Skin of body (tissue), 2 donors: ENCODE results near the gene PCDHA2. TPM values are rescaled to one million over a fixed set of nuclear protein-coding genes. Genes with fewer than 3 reads are reported as not detected.
"Not testable (repeated sequence)": the region's sequence is repeated elsewhere in the genome, so short reads cannot be mapped to it uniquely, and the experiment has no call there.

Source experiments
- DNase-seq: peaks from one replicate; lab custom pipeline; 2025; lab: John Stamatoyannopoulos, UW
- total RNA-seq: library from RNA; depleted of rRNA; stranded (reverse); fragments of >200 nt; gene quantifications from one replicate; pipeline ENCODE4 v1.2.3, GENCODE V29; 2014

PCDHA2 gene
- total RNA-seq, 1 donor from 2014 or later: 0.20 TPM

DNA sequence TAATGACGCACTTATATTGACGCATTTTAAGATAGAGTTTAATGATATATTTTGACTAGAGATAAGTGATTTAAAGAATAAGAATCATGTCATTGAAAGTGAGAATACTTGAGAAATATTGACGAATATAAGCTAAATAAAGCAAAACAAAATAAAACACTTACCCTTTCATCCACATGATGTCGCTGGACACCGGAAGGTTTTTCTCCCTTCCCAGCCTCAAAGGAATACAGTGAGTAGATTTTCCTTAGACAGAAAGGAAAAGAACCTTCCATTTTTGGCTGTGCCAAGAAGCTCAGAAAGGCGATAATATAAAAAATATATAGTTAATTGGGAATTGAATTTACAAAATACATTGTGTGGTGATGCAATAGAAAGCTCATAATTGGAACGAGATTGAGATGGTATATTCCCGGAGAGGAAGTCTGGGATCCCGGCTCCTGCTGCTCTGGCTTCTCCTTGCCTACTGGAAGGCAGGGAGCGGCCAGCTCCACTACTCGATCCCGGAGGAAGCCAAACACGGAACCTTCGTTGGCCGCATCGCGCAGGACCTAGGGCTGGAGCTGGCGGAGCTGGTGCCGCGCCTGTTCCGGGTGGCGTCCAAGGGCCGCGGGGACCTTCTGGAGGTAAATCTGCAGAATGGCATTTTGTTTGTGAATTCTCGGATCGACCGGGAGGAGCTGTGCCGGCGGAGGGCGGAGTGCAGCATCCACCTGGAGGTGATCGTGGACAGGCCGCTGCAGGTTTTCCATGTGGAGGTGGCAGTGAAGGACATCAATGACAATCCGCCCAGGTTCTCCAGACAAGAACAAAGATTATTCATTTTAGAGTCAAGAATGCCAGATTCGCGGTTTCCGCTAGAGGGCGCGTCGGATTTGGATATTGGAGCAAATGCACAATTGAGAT, 27.0 kb downstream of the PCDHA2 start, which contains the start of gene PCDHA5:
Gene PCDHA5 (plus strand): TSS at position 239 of the 906 bp plus-strand sequence.
- no peak for DNase-seq

DNA sequence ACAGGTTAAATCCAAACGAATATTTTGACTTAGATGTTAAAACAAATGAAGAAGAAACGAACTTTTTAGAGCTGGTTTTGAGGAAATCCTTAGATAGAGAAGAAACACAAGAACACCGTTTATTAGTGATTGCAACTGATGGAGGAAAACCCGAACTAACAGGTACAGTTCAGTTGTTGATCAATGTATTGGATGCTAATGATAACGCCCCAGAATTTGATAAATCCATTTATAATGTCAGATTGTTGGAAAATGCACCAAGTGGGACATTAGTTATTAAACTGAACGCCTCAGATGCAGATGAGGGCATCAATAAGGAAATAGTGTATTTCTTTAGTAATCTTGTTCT, 27.6 kb downstream of the PCDHA2 start:
- DNase-seq: no peak

GRCh38 chr5:140822969-140823368, 28.3 kb downstream of the PCDHA2 start:
- not testable (repeated sequence) for DNase-seq

- DNase-seq: no peak
These were observed 28.8 kb downstream of the PCDHA2 start for GRCh38 chr5:140823475-140823874.

GRCh38 chr5:140827704-140828361, 33.2 kb downstream of the PCDHA2 start, which contains the start of gene PCDHA6:
Gene PCDHA6, plus strand, starts transcription at chr5:140827960. Its CDS starts 132 bp downstream, at chr5:140828092.
- DNase-seq: no peak

DNA sequence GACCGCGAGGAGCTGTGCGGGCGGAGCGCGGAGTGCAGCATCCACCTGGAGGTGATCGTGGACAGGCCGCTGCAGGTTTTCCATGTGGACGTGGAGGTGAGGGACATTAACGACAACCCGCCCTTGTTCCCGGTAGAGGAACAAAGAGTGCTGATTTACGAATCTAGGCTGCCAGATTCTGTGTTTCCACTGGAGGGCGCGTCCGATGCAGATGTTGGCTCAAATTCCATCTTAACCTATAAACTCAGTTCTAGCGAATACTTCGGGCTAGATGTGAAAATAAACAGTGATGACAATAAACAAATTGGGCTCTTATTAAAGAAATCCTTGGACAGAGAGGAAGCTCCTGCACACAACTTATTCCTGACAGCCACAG, 33.7 kb downstream of the PCDHA2 start:
- DNase-seq: no peak

- not testable (repeated sequence) for DNase-seq
These were observed 35.2 kb downstream of the PCDHA2 start for GRCh38 chr5:140829511-140830501.

DNA sequence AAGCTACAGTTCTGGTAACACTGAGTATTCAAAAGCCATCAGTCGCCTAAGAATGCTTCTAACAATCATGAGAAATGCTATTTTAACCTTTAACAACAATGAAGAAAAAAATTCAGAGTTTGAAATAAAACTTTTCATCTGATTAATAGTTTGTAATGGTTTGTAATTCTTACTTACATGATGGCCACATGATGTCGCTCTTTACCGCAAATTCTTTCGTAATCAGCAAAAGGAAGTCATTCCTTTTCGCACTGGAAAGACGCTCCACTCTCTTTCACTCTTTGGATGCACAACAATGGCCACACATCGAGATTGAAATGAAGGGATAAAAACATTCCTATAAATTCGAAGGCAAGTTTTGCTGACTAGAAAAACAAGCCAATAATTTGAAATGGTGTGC, 39.3 kb downstream of the PCDHA2 start, which contains the start of gene PCDHA7:
Gene PCDHA7 (plus strand): TSS at position 277 of the 400 bp plus-strand sequence. CDS start 115 bp downstream, at position 392.
- DNase-seq: no peak

- DNase-seq: not testable (repeated sequence)
These were observed 39.9 kb downstream of the PCDHA2 start for GRCh38 chr5:140834439-140835008.

DNA sequence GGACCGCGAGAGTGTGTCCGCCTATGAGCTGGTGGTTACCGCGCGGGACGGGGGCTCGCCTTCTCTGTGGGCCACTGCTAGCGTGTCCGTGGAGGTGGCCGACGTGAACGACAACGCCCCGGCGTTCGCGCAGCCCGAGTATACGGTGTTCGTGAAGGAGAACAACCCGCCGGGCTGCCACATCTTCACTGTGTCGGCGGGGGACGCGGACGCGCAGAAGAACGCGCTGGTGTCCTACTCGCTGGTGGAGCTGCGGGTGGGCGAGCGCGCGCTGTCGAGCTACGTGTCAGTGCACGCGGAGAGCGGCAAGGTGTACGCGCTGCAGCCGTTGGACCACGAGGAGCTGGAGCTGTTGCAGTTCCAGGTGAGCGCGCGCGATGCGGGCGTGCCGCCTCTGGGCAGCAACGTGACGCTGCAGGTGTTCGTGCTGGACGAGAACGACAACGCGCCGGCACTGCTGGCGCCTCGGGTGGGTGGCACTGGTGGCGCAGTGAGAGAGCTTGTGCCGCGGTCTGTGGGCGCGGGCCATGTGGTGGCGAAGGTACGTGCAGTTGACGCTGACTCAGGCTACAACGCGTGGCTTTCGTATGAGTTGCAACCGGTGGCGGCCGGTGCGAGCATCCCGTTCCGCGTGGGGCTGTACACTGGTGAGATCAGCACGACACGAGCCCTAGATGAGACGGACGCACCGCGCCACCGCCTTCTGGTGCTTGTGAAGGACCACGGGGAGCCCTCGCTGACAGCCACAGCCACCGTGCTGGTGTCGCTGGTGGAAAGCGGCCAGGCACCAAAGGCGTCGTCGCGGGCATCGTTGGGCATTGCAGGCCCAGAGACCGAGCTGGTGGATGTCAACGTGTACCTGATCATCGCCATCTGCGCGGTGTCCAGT, 41.2 kb downstream of the PCDHA2 start:
- DNase-seq: no peak

DNA sequence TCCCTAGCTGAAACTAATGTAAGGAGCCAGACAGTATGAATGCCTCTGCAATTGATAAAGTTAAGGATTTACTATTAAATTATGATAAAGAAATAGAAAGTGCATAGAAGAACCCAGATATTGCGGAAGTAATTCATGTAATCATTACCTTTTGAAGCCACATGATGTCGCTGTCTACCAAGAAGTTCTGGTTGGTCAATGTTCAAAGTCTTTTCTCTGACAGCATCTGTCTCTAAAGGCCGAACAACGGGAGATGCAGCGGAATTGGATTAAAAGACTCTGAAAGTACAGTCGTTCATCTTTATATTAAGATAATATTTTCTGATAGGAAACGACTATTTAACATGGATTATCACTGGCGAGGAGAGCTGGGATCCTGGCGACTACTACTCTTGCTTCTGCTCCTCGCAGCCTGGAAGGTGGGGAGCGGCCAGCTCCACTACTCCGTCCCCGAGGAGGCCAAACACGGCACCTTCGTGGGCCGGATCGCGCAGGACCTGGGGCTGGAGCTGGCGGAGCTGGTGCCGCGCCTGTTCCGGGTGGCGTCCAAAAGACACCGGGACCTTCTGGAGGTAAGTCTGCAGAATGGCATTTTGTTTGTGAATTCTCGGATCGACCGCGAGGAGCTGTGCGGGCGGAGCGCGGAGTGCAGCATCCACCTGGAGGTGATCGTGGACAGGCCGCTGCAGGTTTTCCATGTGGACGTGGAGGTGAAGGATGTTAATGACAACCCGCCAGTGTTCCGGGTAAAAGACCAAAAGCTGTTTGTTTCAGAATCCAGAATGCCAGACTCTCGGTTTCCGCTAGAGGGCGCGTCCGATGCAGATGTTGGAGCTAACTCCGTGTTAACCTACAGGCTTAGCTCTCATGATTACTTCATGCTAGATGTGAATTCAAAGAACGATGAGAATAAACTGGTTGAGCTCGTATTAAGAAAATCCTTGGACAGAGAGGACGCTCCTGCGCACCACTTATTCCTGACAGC, 46.6 kb downstream of the PCDHA2 start, which contains the start of gene PCDHA8:
Gene PCDHA8 (plus strand): TSS at position 210 of the 985 bp plus-strand sequence. CDS start 135 bp downstream, at position 345.
- DNase-seq: no peak

DNA sequence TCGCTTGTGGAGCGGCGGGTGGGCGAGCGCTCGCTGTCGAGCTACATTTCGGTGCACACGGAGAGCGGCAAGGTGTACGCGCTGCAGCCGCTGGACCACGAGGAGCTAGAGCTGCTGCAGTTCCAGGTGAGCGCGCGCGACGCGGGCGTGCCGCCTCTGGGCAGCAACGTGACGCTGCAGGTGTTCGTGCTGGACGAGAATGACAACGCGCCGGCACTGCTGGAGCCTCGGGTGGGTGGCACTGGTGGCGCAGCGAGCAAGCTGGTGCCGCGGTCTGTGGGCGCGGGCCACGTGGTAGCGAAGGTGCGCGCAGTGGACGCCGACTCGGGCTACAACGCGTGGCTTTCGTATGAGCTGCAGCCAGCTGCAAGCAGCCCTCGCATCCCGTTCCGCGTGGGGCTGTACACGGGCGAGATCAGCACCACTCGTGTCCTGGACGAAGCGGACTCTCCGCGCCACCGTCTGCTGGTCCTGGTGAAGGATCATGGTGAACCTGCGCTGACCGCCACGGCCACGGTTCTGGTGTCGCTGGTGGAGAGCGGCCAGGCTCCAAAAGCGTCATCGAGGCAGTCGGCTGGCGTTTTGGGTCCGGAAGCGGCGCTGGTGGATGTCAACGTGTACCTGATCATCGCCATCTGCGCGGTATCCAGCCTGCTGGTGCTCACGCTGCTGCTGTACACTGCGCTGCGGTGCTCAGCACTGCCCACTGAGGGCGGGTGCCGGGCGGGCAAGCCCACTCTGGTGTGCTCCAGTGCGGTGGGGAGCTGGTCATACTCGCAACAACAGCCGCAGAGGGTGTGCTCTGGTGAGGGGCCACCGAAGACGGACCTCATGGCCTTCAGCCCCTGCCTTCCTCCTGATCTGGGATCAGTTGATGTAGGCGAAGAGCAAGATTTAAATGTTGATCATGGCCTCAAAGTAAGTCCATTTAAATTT, 48.4 kb downstream of the PCDHA2 start:
- DNase-seq: no peak

Other genes starting within 250 kb of the PCDHA2 start
- 1.3 TPM for gene EIF4EBP3, start 247.2 kb upstream of the PCDHA2 start, total RNA-seq
- gene SRA1, start 237.4 kb upstream of the PCDHA2 start, total RNA-seq: 14.5 TPM
- 14.8 TPM for gene APBB3, start 230.3 kb upstream of the PCDHA2 start, total RNA-seq
- gene SLC35A4, start 230.0 kb upstream of the PCDHA2 start, total RNA-seq: 9.5 TPM
- 52.3 TPM for gene CD14, start 161.7 kb upstream of the PCDHA2 start, total RNA-seq
- 6.5 TPM for gene TMCO6, start 155.4 kb upstream of the PCDHA2 start, total RNA-seq
- 33.9 TPM for gene NDUFA2, start 147.2 kb upstream of the PCDHA2 start, total RNA-seq
- 51.3 TPM for gene IK, start 147.0 kb upstream of the PCDHA2 start, total RNA-seq
- 11.8 TPM for gene WDR55, start 129.9 kb upstream of the PCDHA2 start, total RNA-seq
- 0.30 TPM for gene DND1, start 121.3 kb upstream of the PCDHA2 start, total RNA-seq
- 36.9 TPM for gene HARS1, start 103.5 kb upstream of the PCDHA2 start, total RNA-seq
- 19.6 TPM for gene HARS2, start 103.4 kb upstream of the PCDHA2 start, total RNA-seq
- 31.4 TPM for gene ZMAT2, start 94.4 kb upstream of the PCDHA2 start, total RNA-seq
- not detected for gene PCDHA1, start 8.7 kb upstream of the PCDHA2 start, total RNA-seq
- 0.20 TPM for gene PCDHA3, start 6.2 kb downstream of the PCDHA2 start, total RNA-seq
- 0.30 TPM for gene PCDHA4, start 12.2 kb downstream of the PCDHA2 start, total RNA-seq
- gene PCDHA5, start 26.8 kb downstream of the PCDHA2 start, total RNA-seq: 0.20 TPM
- gene PCDHA6, start 33.1 kb downstream of the PCDHA2 start, total RNA-seq: 0.30 TPM
- 0.30 TPM for gene PCDHA7, start 39.4 kb downstream of the PCDHA2 start, total RNA-seq
- 0.10 TPM for gene PCDHA8, start 46.3 kb downstream of the PCDHA2 start, total RNA-seq
- gene PCDHA9, start 53.5 kb downstream of the PCDHA2 start, total RNA-seq: 0.30 TPM
- 0.20 TPM for gene PCDHA10, start 61.0 kb downstream of the PCDHA2 start, total RNA-seq
- 0.39 TPM for gene PCDHA11, start 74.1 kb downstream of the PCDHA2 start, total RNA-seq
- 0.20 TPM for gene PCDHA12, start 80.5 kb downstream of the PCDHA2 start, total RNA-seq
- gene PCDHA13, start 87.3 kb downstream of the PCDHA2 start, total RNA-seq: 0.79 TPM
- gene PCDHAC1, start 131.4 kb downstream of the PCDHA2 start, total RNA-seq: 0.69 TPM
- gene PCDHAC2, start 171.6 kb downstream of the PCDHA2 start, total RNA-seq: 3.0 TPM